Epithelial cell of esophagus (primary cell): ENCODE data around the gene GDPD5.

Experiments
- DNase-seq: peaks from one replicate; pipeline ENCODE4 v3.0.0; 2010; ENCODE audit warnings: low read depth
- H3K4me3 ChIP-seq: 2 replicates; pipeline ENCODE4 v1.5.1; 2011; ENCODE audit warnings: mild to moderate bottlenecking, low read length, control low read depth
- CTCF ChIP-seq: IDR thresholded peaks from 2 replicates; pipeline ENCODE4 v1.5.1; 2011; ENCODE audit warnings: low read depth, mild to moderate bottlenecking, low read length, control low read depth, inconsistent platforms; ENCODE audit not compliant: insufficient read depth; ENCODE audit errors: missing control alignments

The GDPD5 gene

GRCh38 chr11:75427181-75427580, 98.6 kb downstream of the GDPD5 start:
- TF ChIP-seq CTCF = no peak
- no peak overlapping the region for H3K4me3 ChIP-seq
- no peak for DNase-seq

GRCh38 chr11:75426720-75427086, 99.0 kb downstream of the GDPD5 start:
- no peak for DNase-seq
- H3K4me3 ChIP-seq = no peak overlapping the region
- TF ChIP-seq CTCF = no peak

- no peak for DNase-seq
- peak; percentile 22 for TF ChIP-seq CTCF
- no peak overlapping the region for H3K4me3 ChIP-seq
These were observed 100.3 kb downstream of the GDPD5 start for GRCh38 chr11:75425422-75425821.

- no peak for TF ChIP-seq CTCF
- H3K4me3 ChIP-seq = no peak overlapping the region
- DNase-seq = no peak
These were observed 101.3 kb downstream of the GDPD5 start for GRCh38 chr11:75424396-75424795.

GRCh38 chr11:75423721-75424120, 102.0 kb downstream of the GDPD5 start:
- no peak overlapping the region for H3K4me3 ChIP-seq
- no peak for DNase-seq
- no peak for TF ChIP-seq CTCF

- no peak for DNase-seq
- H3K4me3 ChIP-seq = no peak overlapping the region
- TF ChIP-seq CTCF = no peak
These were observed 103.2 kb downstream of the GDPD5 start for GRCh38 chr11:75422248-75423231.

- no peak for TF ChIP-seq CTCF
- DNase-seq = no peak
These were observed 103.9 kb downstream of the GDPD5 start for GRCh38 chr11:75421902-75422247.

More at GRCh38 chr11:75421902-75422247, 103.9 kb downstream of the GDPD5 start:
- no peak overlapping the region for H3K4me3 ChIP-seq
